Psoas muscle (tissue), 8 donors: Measurements from ENCODE around the gene ADIPOR2. TPM values are rescaled to one million over a fixed set of nuclear protein-coding genes. Genes with fewer than 3 reads are reported as not detected.
A peak's percentile ranks its signal among the peaks of the same experiment; 100 is the strongest.

Experiments used
- ATAC-seq, 4 donors: fragments of 200-7000 bp; cut with Tn5 transposase; one replicate each; pipeline ENCODE4 v1.9.1; 2020; ENCODE audit warnings: moderate library complexity in 3 of 4, mild to moderate bottlenecking in 2 of 4
- DNase-seq, 2 donors: peaks; one replicate each; pipeline ENCODE4 v3.0.0-alpha.2; 2020
- H3K27ac ChIP-seq: fragments of 200-600 bp; one replicate; pipeline ENCODE4 v1.8.0; 2022
- H3K27me3 ChIP-seq, 3 donors: fragments of 200-600 bp in 1 of 3; one replicate each; pipeline versions ENCODE4 v1.6.1 to v1.8.0; 2013 to 2022; ENCODE audit warnings: low read length in 2 of 3, mild to moderate bottlenecking in 2 of 3, moderate library complexity in 1 of 3; ENCODE audit not compliant: insufficient read depth in 3 of 3
- H3K36me3 ChIP-seq, 2 donors: fragments of 200-600 bp in 1 of 2; one replicate each; pipeline versions ENCODE4 v1.6.1 to v1.8.0; 2013 to 2022; ENCODE audit warnings: low read depth in 1 of 2, mild to moderate bottlenecking in 1 of 2, moderate library complexity in 1 of 2; ENCODE audit not compliant: insufficient read depth in 1 of 2
- H3K4me1 ChIP-seq: fragments of 200-600 bp; one replicate; pipeline ENCODE4 v1.8.0; 2022
- H3K4me3 ChIP-seq: fragments of 200-600 bp; one replicate; pipeline ENCODE4 v1.8.0; 2022; ENCODE audit warnings: mild to moderate bottlenecking
- H3K9me3 ChIP-seq: fragments of 200-600 bp; one replicate; pipeline ENCODE4 v1.8.0; 2022
- WGBS, 3 donors: extraction: QIAGEN DNeasy Blood & Tissue Kit; methylation state at CpG; one replicate each; pipeline versions ENCODE4 v1.1.6 to v1.1.7; 2013; 5-methylcytosine and 5-hydroxymethylcytosine counted together
- intact Hi-C, 2 donors: fragments of 100-400 bp; cut with DNase I; formaldehyde crosslinking; loops; one replicate each; pipeline versions ENCODE4 v1.11.0 to v1.14.2; 2022
- polyA plus RNA-seq, 3 donors: library from polyadenylated mRNA; stranded (reverse); fragments of 200-250 nt; gene quantifications; one replicate each; pipeline ENCODE4 v1.2.3, GENCODE V29; 2013
- total RNA-seq, 4 donors: library from RNA; stranded (reverse); fragmentation: NEBNext Ultra II Directional in 2 of 4; extraction: Animal tissue kit (Norgen Biotek cat#: 25700) in 2 of 4; gene quantifications; one replicate each; pipeline versions ENCODE4 v1.2.1 to v1.2.4, GENCODE V29; 2021 to 2023
- TF ChIP-seq, protein P1 (sequence below): fragments of 200-600 bp; IDR thresholded peaks from one replicate; pipeline ENCODE4 v1.8.0; 2022; ENCODE audit warnings: antibody characterized with exemption
- donor health status: healthy with polysubstance abuse.
- donor health status: DM: no; HTN: no; CAD: no; lungs with moderate emphysema.
- donor health status: Bipolar disorder and iron deficiency.
- donor health status: healthy.
- donor health status: DM: yes; HTN: yes; CAD: no.
- donor health status: DM: no; HTN: no; CAD: no.
- donor health status: DM: no; HTN: no; CAD: no.
- donor health status: DM: yes; HTN: yes; CAD: no.

The ADIPOR2 gene
- total and polyA plus RNA-seq, 7 donors = 28.6 to 52.1 (median 44.2) TPM

DNA sequence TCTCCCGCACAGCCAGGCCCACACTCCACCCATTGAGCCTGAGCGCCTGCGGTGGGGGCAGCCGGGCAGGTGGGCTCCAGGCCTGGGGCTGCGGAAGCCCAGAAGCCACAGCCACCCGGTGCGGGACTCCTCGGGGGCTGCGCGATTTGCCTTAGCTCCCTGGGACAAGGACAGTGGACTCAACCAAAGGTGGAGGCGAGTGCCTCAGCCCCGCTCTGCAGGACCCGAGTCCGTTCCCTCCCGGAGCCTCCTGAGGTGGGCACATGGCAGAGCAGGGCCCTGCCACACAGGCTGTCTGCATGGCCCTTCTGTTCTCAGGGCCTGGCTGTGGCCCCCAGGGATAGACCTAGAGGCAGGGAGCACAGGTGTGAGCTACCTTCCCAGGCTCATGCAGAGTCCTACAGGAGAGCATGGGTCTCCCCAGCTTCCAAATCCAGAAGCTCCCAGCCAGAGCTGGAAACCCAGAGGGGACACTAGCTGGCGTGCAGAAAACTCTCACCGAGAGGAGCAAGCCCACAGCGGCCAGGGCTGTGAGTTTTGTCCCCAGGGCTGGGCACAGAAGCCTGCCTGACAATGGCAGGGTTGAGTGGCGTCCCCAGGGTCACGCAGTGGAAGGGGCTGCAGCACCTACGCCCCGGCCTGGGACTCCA is 107.2 kb downstream of the ADIPOR2 start:
- ATAC-seq (no peak), DNase-seq (peak in 1 of 2 donors; percentile 56)
- Histone ChIP-seq H3K4me1 (peaks cover 17% of the 10 kb centered on the region), H3K27ac (no peak overlapping the region), H3K36me3 (no peaks in the 10 kb centered on the region), H3K9me3 (no peaks in the 10 kb centered on the region), H3K4me3 (peak overlapping the region; percentile 71), H3K27me3 (no peaks in the 10 kb centered on the region)
- TF ChIP-seq, protein P1, sequence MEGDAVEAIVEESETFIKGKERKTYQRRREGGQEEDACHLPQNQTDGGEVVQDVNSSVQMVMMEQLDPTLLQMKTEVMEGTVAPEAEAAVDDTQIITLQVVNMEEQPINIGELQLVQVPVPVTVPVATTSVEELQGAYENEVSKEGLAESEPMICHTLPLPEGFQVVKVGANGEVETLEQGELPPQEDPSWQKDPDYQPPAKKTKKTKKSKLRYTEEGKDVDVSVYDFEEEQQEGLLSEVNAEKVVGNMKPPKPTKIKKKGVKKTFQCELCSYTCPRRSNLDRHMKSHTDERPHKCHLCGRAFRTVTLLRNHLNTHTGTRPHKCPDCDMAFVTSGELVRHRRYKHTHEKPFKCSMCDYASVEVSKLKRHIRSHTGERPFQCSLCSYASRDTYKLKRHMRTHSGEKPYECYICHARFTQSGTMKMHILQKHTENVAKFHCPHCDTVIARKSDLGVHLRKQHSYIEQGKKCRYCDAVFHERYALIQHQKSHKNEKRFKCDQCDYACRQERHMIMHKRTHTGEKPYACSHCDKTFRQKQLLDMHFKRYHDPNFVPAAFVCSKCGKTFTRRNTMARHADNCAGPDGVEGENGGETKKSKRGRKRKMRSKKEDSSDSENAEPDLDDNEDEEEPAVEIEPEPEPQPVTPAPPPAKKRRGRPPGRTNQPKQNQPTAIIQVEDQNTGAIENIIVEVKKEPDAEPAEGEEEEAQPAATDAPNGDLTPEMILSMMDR = no peak
- 91 to 93% (median 91%) methylated on average over 21 to 22 of the region's 22 CpGs for WGBS, 3 donors
- intact Hi-C loops = loop anchor here in 1 of 2 donors (5.0 kb wide), 1 partner anchor 239 kb away; no protein-coding TSS in a partner anchor

DNA sequence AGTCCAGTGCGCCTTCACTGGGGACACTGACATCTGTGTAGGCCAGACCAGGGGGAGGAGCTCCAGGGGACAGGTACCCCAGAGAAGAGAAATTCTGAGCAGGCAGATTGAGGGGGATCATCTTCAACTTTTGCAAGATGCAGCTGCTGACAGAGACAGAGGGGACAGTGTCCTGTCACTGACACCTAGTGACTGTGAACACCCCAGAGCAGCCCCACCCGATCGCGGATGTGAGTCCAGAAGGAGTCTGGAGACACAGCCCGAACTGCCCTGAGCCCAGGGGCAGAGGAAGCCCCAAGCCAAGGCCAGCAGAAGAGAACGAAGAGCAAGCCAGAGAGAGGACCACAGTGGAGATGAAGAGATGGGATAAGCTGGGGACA is 107.8 kb downstream of the ADIPOR2 start:
- ATAC-seq (no peak), DNase-seq (peak in 1 of 2 donors; percentile 37)
- Histone ChIP-seq H3K9me3 (no peaks in the 10 kb centered on the region), H3K36me3 (no peaks in the 10 kb centered on the region), H3K4me1 (peaks cover 17% of the 10 kb centered on the region), H3K27ac (no peak overlapping the region), H3K4me3 (no peak overlapping the region), H3K27me3 (no peaks in the 10 kb centered on the region)
- intact Hi-C loops = loop anchor here in 1 of 2 donors (5.0 kb wide), 1 partner anchor 239 kb away; no protein-coding TSS in a partner anchor
- TF ChIP-seq, protein P1 = no peak
- WGBS, 3 donors = 82 to 92% (median 90%) methylated on average over 6 of the region's 6 CpGs

DNA sequence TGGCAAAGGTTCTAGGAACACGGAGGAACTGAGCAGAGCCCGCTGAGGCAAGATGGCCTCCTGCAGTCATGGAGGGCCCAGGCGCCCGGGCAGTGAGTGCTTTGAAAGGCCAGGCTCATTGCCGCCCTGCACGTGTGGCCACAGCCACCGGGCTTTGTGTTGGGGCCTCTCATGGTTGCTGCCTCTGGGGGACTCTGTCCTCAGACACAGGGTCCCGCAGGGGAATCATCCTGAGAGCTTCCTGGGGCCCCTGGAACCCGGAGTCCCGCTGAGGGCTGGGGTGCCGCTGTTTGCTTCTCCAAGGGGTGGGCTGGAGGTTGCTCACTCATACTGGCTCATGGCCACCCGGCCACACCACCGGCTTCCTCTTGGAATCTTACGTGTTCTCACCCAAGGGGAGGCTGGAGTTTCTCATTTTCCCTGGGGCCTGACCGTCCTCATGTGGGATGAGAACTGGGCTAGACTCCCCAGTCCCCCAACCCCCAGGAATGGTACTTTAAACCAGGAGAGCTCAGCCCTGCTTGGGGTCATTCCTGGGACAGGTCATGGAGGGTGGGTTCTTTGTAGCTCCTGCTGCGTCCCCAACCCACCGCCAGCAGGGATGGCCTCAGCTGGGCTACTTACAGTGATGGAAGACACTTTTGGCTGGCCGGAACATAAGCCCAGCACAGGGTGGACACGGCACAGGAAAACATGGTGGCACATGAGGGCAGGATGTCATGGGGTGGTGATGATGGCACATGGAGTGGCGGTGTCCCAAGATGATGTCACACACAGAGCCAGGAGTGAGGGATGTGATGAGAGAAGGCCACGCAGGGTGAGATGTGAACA is 108.4 kb downstream of the ADIPOR2 start:
- intact Hi-C loops = loop anchor here in 1 of 2 donors (5.0 kb wide), 1 partner anchor 238 kb away; no protein-coding TSS in a partner anchor
- 82 to 91% (median 87%) methylated on average over 18 to 21 of the region's 21 CpGs for WGBS, 3 donors
- DNase-seq (peak in 1 of 2 donors; percentile 45), ATAC-seq (no peak)
- Histone ChIP-seq H3K27me3 (no peaks in the 10 kb centered on the region), H3K9me3 (no peaks in the 10 kb centered on the region), H3K4me3 (no peak overlapping the region), H3K36me3 (no peaks in the 10 kb centered on the region), H3K4me1 (peaks cover 17% of the 10 kb centered on the region), H3K27ac (no peak overlapping the region)
- TF ChIP-seq, protein P1 = no peak

DNA sequence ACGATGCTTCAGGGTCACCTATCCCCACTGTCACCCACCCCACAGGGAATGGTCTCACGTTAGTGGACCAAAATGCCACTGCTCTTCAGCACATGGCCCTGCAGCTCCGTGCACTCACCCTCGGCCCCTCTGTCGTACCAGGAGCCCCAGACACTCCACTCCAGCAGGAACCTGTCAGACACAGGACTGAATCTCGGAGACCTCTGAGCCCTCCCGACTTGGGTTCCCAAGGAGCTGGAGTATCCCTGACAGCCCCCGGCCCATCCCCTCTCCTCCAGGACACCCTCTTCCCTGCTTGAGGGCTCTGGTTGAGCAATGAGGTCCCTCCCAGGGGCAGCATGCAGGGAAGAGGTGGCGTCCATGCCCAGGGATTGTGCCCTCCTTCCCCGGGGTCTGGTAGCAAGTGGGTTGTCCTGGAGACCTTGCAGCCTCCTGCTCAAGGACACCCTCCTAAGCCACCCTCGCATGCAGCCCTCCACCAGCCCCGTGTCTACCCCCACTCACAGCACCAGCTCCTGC is 109.1 kb downstream of the ADIPOR2 start:
- Histone ChIP-seq H3K27ac (no peak overlapping the region), H3K4me1 (peaks cover 18% of the 10 kb centered on the region), H3K4me3 (no peak overlapping the region), H3K27me3 (no peaks in the 10 kb centered on the region), H3K9me3 (no peaks in the 10 kb centered on the region), H3K36me3 (no peaks in the 10 kb centered on the region)
- intact Hi-C loops = loop anchor here in 1 of 2 donors (5.0 kb wide), 1 partner anchor 237 kb away; no protein-coding TSS in a partner anchor
- TF ChIP-seq, protein P1 = no peak
- WGBS, 3 donors = 66 to 88% (median 80%) methylated on average over 12 of the region's 12 CpGs
- ATAC-seq (no peak), DNase-seq (no peak)
